Activated CD4-positive, alpha-beta memory T cell treated with anti-CD3 and anti-CD28 coated beads, Interleukin-2, amount 10 ng/mL, durations not matched to agents 7 days and 5 days (primary cell): ENCODE data around the gene GALK2. TPM values are rescaled to one million over a fixed set of nuclear protein-coding genes. Genes with fewer than 3 reads are reported as not detected.
"Not testable (repeated sequence)": the region's sequence is repeated elsewhere in the genome, so short reads cannot be mapped to it uniquely, and the experiment has no call there.

Source experiments
- CTCF ChIA-PET: fragments of 350-600 bp; sonication (Branson Sonifier 250); formaldehyde crosslinking; loops from one replicate; lab custom pipeline; 2021; ENCODE audit warnings: antibody characterized with exemption, inconsistent platforms; lab: Charles Lee
- POLR2A ChIA-PET: fragments of 350-600 bp; sonication (Branson Sonifier 250); formaldehyde crosslinking; loops from one replicate; lab custom pipeline; 2021; ENCODE audit warnings: antibody characterized with exemption; lab: Charles Lee
- DNase-seq: peaks from one replicate; pipeline ENCODE4 v3.0.0-alpha.2; 2020
- H3K27ac Mint-ChIP-seq: one replicate; pipeline ENCODE4 v1.8.0; 2021; ENCODE audit warnings: mild to moderate bottlenecking, mixed read lengths
- H3K27me3 Mint-ChIP-seq: one replicate; pipeline ENCODE4 v1.8.0; 2021; ENCODE audit warnings: mixed read lengths
- H3K36me3 Mint-ChIP-seq: one replicate; pipeline ENCODE4 v1.8.0; 2021; ENCODE audit warnings: low read depth, mixed read lengths
- H3K4me1 Mint-ChIP-seq: one replicate; pipeline ENCODE4 v1.8.0; 2021; ENCODE audit warnings: mixed read lengths
- H3K4me3 Mint-ChIP-seq: one replicate; pipeline ENCODE4 v1.8.0; 2021; ENCODE audit warnings: mild to moderate bottlenecking, mixed read lengths
- H3K9me3 Mint-ChIP-seq: one replicate; pipeline ENCODE4 v1.8.0; 2021; ENCODE audit warnings: mixed read lengths
- total RNA-seq, 2 experiments: library from RNA; stranded (reverse); gene quantifications; one replicate each; pipeline ENCODE4 v1.2.3, GENCODE V29; 2021

GALK2 gene
- total RNA-seq, 2 experiments from 2014 or later, result 30.0 to 31.5 TPM

- Mint-ChIP-seq H3K27me3 (no peaks in the 10 kb centered on the region), H3K9me3 (peaks cover 7% of the 10 kb centered on the region), H3K36me3 (peaks cover 26% of the 10 kb centered on the region), H3K4me3 (no peak overlapping the region), H3K27ac (no peak overlapping the region), H3K4me1 (peaks cover 13% of the 10 kb centered on the region)
- ChIA-PET POLR2A (no interaction called here), CTCF (no interaction called here)
- no peak for DNase-seq
These were observed 21.8 kb downstream of the GALK2 start for GRCh38 chr15:49191892-49192291.

DNA sequence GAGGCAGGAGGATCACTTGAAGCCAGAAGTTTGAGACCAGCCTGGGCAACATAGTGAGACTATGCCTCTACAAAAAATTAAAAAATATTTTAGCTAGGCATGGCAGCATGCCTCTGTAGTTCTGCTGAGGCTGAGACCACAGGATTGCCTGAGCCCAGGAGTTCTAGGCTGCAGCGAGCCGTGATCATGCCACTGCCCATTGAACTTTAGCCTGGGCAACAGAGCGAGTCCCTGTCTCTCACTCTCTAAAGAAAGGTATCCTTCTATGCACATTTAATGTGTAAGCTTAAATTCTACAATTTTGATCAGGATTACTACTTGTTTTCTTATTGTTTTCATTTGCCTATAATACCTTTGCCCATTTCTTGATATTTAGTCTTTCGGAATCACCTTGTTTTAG lies 26.8 kb downstream of the GALK2 start:
- Mint-ChIP-seq H3K4me3 (no peak overlapping the region), H3K4me1 (peaks cover 6% of the 10 kb centered on the region), H3K27ac (no peak overlapping the region), H3K36me3 (peaks cover 13% of the 10 kb centered on the region), H3K9me3 (no peaks in the 10 kb centered on the region), H3K27me3 (no peaks in the 10 kb centered on the region)
- POLR2A ChIA-PET, result no interaction called here
- CTCF ChIA-PET, result no interaction called here
- no peak for DNase-seq

DNA sequence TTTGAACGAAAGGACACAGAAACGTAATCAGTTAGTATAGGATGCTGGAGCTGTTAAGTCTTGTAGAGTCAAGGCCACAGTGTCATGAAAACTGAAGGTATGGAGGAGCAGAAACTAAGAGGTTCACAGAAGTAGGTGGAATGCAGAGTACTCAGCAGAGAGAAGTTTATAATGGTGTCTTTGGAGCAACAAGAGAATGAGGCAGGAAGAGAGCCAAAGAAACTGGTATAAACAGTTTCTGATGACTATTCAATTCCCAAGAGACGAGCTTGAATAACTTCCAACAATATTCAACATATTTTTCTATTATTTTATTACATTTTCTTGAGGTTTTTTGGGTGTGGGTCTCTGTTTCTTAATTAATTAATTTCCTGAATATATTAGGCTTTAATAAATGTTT lies 29.6 kb downstream of the GALK2 start:
- peaks cover 39% of the 10 kb centered on the region for H3K36me3 Mint-ChIP-seq
- CTCF ChIA-PET, result no interaction called here
- no peak overlapping the region for H3K4me3 Mint-ChIP-seq
- POLR2A ChIA-PET, result no interaction called here
- peaks cover 6% of the 10 kb centered on the region for H3K4me1 Mint-ChIP-seq
- no peak for DNase-seq
- H3K9me3 Mint-ChIP-seq, result peaks cover under 1% of the 10 kb centered on the region
- no peaks in the 10 kb centered on the region for H3K27me3 Mint-ChIP-seq
- no peak overlapping the region for H3K27ac Mint-ChIP-seq

- H3K4me3 Mint-ChIP-seq, result no peak overlapping the region
- no peak overlapping the region for H3K27ac Mint-ChIP-seq
- CTCF ChIA-PET, result no interaction called here
These were observed 30.3 kb downstream of the GALK2 start for GRCh38 chr15:49200347-49200746.

DNA sequence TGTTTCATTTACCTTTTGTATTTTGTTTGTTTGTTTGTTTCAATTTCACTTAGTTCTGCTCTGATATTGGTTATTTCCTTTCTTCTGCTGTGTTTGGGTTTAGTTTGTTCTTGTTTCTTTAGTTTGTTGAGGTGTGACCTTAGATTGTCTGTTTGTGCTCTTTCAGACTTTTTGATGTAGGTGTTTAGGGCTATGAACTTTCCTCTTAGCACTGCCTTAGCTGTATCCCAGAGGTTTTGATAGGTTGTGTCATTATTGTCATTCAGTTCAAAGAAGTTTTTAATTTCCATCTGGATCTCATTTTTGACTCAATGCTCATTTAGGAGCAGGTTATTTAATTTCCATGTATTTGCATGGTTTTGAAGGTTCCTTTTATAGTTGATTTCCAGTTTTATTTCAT lies 38.1 kb downstream of the GALK2 start:
- Mint-ChIP-seq H3K36me3 (peaks cover 81% of the 10 kb centered on the region), H3K9me3 (peaks cover 45% of the 10 kb centered on the region)
- H3K4me3 Mint-ChIP-seq, DNase-seq, CTCF ChIA-PET, H3K27ac Mint-ChIP-seq, POLR2A ChIA-PET, H3K27me3 Mint-ChIP-seq, H3K4me1 Mint-ChIP-seq: not testable (repeated sequence)

More at GRCh38 chr15:49200347-49200746, 30.3 kb downstream of the GALK2 start:
- Mint-ChIP-seq H3K9me3 (peaks cover 6% of the 10 kb centered on the region), H3K36me3 (peaks cover 46% of the 10 kb centered on the region), H3K4me1 (peaks cover 6% of the 10 kb centered on the region), H3K27me3 (no peaks in the 10 kb centered on the region)
- DNase-seq, result no peak
- POLR2A ChIA-PET, result no interaction called here

- no peak overlapping the region for H3K4me3 Mint-ChIP-seq
- H3K27me3 Mint-ChIP-seq, result no peaks in the 10 kb centered on the region
- DNase-seq, result no peak
- ChIA-PET CTCF (no interaction called here), POLR2A (no interaction called here)
- H3K9me3 Mint-ChIP-seq, result peaks cover 21% of the 10 kb centered on the region
- H3K36me3 Mint-ChIP-seq, result peaks cover 43% of the 10 kb centered on the region
- peaks cover 2% of the 10 kb centered on the region for H3K4me1 Mint-ChIP-seq
- H3K27ac Mint-ChIP-seq, result no peak overlapping the region
These were observed 42.9 kb downstream of the GALK2 start for GRCh38 chr15:49212897-49213296.

DNA sequence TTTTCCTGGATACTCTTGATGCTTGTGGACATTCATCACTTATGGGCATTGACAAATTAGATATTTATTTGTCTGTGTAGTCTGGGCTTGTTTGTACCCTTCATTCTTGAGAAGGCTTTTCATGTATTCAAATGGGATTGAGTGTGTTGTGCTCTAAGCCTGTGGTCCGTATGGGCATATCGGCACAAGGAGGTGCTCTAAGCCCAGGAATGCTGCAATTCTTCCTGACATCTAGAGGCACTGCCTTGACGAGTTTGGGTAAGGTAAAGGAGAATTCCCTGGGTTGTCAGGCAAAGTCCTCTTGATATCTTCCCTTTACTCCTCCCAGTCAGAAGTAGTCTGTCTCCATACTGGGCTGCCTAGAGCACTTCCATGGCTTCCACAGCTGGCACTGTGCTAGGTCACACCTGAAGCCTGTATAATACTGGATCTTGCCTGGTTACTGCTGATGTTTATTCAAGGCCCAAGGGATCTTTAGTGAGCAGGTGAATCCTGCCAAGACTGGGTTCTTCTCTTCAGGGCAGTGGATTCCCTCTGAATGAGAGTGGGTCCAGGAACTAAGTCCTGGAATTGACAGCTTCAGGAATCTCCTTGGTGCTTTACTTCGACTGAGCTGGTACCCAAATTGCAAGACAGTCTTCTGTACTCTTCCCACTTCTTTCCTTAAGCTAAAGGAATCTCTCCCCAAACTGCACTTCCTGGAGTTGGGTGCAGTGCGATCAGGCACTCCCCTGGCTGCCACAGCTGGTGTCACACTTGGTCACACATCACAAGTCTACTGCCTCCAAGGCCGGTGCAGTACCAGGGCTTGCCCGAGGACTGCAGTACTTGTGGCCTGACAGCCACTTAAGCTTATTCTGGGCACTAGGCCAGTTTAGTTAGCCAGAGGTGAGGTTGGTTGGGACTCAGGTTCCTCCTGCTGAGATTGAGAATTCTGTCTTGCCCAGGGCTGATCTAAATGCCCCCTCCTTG lies 46.0 kb downstream of the GALK2 start:
- DNase-seq, result no peak
- ChIA-PET POLR2A (no interaction called here), CTCF (interaction anchor here (1.6 kb wide), 1 partner anchor 19 kb away, joined by 5 read pairs; no protein-coding TSS in a partner anchor)
- Mint-ChIP-seq H3K9me3 (peaks cover 5% of the 10 kb centered on the region), H3K27me3 (no peaks in the 10 kb centered on the region), H3K27ac (no peak overlapping the region), H3K4me1 (peaks cover 2% of the 10 kb centered on the region), H3K4me3 (no peak overlapping the region), H3K36me3 (peaks cover 44% of the 10 kb centered on the region)

DNA sequence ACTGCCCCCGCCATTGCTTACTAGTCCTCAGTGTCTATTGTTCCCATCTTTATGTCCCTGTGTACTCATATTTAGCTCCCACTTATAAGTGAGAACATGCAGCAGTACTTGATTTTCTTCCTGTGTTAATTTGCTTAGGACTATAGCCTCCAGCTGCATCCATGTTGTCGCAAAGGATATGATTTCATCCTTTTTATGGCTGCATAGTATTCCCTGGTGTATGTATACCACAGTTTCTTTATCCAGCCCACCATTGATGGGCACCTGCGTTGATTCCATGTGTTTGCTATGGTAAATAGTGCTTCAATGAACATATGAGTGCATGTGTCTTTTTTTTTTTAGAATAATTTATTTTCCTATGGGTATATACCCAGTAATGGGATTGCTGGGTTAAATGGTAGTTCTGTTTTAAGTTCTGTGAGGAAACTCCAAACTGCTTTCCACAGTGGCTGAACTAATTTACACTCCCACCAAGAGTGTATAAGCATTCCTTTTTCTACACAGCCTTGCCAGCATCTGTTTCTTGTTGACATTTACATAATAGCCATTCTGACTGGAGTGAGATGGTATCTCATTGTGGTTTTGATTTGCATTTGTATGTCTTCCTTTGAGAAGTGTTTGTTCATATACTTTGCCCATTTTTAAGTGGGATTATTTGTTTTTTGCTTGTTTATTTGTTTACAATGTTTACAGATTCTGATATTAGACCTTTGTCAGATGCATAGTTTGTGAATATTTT lies 53.7 kb downstream of the GALK2 start:
- Mint-ChIP-seq H3K27ac (no peak overlapping the region), H3K36me3 (peaks cover 62% of the 10 kb centered on the region), H3K4me3 (no peak overlapping the region), H3K9me3 (peaks cover 11% of the 10 kb centered on the region), H3K4me1 (peaks cover 16% of the 10 kb centered on the region), H3K27me3 (no peaks in the 10 kb centered on the region)
- DNase-seq, result no peak
- ChIA-PET POLR2A (no interaction called here), CTCF (no interaction called here)

DNA sequence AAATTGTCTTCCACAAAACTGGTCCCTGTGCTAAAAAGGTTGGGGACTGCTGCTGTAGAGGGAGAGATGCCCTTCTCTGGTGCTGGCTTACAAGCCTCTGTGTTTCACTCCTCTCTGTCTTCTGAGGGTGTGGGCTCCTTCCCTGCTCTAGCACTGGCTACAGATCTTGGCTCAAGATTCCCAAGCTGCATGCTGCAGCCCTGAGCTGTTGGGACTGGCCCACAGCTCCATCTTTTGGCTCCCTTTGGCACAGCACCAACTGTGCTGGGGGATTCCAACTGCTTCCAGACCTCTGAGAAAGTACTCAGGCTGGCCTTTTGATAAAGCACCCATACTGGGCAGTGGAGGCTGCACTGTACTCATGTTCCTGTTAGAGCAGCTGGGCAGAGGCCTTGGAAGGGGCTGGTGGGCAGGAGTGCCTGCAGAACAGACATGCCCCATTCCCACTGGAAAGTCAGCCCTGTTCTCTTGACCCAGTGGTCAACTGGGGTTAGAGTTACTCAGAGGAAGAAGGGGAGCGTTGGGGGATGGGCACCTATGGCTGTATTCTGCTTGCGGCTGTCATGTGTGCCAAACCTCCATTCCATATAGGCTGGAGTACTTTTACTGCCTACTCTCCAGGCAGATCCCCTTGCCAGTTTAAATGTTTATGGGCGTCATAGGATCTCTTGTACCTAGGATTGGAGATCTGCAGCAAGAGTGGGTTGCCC lies 55.7 kb downstream of the GALK2 start:
- peaks cover 20% of the 10 kb centered on the region for H3K9me3 Mint-ChIP-seq
- H3K27me3 Mint-ChIP-seq, result no peaks in the 10 kb centered on the region
- no peak overlapping the region for H3K27ac Mint-ChIP-seq
- peaks cover 62% of the 10 kb centered on the region for H3K36me3 Mint-ChIP-seq
- no peak overlapping the region for H3K4me3 Mint-ChIP-seq
- CTCF ChIA-PET, result no interaction called here
- no peak for DNase-seq
- POLR2A ChIA-PET, result no interaction called here
- H3K4me1 Mint-ChIP-seq, result peaks cover 20% of the 10 kb centered on the region

DNA sequence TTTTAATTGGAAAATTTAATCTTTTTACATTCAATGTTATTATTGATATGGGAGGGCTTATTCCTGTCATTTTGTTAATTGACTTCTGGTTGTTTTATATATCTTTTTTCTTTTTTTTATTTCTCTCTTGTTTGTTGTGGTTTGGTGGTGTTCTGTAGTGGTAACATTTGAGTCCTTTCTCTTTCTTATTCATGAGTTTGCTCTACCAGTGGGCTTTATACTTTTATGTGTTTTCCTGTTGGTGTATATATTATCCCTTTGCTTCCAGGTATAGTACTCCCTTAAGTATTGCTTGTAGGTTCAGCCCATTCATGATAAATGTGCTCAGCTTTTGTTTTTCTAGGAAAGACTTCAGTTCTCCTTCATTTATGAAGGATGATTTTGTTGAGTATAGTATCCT lies 57.6 kb downstream of the GALK2 start:
- Mint-ChIP-seq H3K36me3 (peaks cover 75% of the 10 kb centered on the region), H3K9me3 (peaks cover 24% of the 10 kb centered on the region), H3K4me1 (peaks cover 21% of the 10 kb centered on the region), H3K27me3 (no peaks in the 10 kb centered on the region), H3K27ac (no peak overlapping the region), H3K4me3 (no peak overlapping the region)
- ChIA-PET POLR2A (interaction anchor here (0.7 kb wide), 1 partner anchor 72 kb away, joined by 3 read pairs; no protein-coding TSS in a partner anchor), CTCF (interaction anchor here (0.7 kb wide), 1 partner anchor 917 kb away, joined by 3 read pairs; no protein-coding TSS in a partner anchor)
- DNase-seq, result no peak

DNA sequence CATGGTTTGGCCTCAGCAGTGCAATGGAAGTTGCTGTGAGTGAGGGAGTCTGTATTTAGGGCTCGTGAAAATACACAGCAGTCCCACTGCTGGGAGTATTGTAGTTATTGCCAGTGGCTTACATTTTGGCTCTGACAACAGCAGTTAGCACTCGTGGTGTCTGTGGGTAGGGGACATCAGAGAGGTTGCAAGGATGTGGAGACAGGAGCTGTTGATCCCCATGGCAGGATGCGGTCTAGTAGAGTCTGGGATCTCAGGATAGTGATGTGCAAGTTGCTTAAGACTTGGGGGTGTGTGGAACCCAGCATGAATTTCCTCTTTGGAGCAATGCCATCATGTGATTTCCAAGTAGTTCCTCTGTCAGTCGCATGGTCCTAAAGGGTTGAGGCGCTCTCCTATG lies 59.9 kb downstream of the GALK2 start:
- H3K27me3 Mint-ChIP-seq, result no peaks in the 10 kb centered on the region
- no peak overlapping the region for H3K4me3 Mint-ChIP-seq
- H3K27ac Mint-ChIP-seq, result no peak overlapping the region
- H3K4me1 Mint-ChIP-seq, result peaks cover 32% of the 10 kb centered on the region
- peaks cover 21% of the 10 kb centered on the region for H3K9me3 Mint-ChIP-seq
- CTCF ChIA-PET, result no interaction called here
- POLR2A ChIA-PET, result no interaction called here
- DNase-seq, result no peak
- peaks cover 72% of the 10 kb centered on the region for H3K36me3 Mint-ChIP-seq

DNA sequence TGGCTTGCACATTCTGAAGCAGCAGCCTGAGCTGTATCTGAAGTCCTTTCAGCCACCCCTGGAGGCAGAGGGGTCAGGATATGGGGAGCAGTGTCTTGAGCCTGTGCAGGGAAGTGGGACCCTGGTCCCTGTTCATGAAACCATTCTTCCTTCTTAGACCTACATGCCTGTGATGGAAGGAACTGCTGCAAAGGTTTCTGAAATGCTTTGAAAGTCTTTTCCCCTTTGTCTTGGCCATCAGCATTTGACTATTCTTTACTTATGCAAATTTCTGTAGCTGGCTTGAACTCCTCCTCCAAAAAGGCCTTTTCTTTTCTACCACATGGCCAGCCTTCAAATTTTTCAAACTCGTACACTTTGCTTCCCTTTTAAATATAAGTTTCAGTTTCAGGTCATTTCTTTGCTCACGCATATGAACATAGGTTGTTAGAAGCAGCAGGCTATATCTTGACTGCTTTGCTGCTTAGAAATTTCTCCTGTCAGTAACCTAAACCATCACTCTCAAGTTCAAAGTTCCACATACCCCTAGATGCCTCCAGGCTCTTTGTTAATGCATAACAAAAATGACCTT lies 62.3 kb downstream of the GALK2 start:
- Mint-ChIP-seq H3K36me3 (peaks cover 59% of the 10 kb centered on the region), H3K4me3 (no peak overlapping the region), H3K27me3 (no peaks in the 10 kb centered on the region), H3K27ac (no peak overlapping the region), H3K4me1 (peaks cover 39% of the 10 kb centered on the region), H3K9me3 (peaks cover 21% of the 10 kb centered on the region)
- CTCF ChIA-PET, result interaction anchor here (0.6 kb wide), 1 partner anchor 1355 kb away, joined by 3 read pairs; no protein-coding TSS in a partner anchor
- POLR2A ChIA-PET, result no interaction called here
- no peak for DNase-seq
